GM10266 (cell line): ENCODE data around the gene SPINT1.

ENCODE experiments used
- DNase-seq: peaks from one replicate; pipeline ENCODE4 v3.0.0; 2012; ENCODE audit errors: extremely low spot score
- CTCF ChIP-seq: IDR thresholded peaks from 2 replicates; pipeline ENCODE4 v1.5.1; 2012; ENCODE audit warnings: mild to moderate bottlenecking, low read depth; ENCODE audit not compliant: control insufficient read depth, insufficient read depth; ENCODE audit errors: missing control alignments

The SPINT1 gene

GRCh38 chr15:40845511-40846284, 1.9 kb downstream of the SPINT1 start:
- no peak for DNase-seq
- no peak for TF ChIP-seq CTCF

GRCh38 chr15:40846841-40847222, 3.0 kb downstream of the SPINT1 start:
- DNase-seq = no peak
- no peak for TF ChIP-seq CTCF

- TF ChIP-seq CTCF = no peak
- DNase-seq = peak; percentile 78
Observed at GRCh38 chr15:40847223-40847961, 3.5 kb downstream of the SPINT1 start.

- no peak for DNase-seq
Observed at GRCh38 chr15:40850576-40851112, 6.8 kb downstream of the SPINT1 start.

GRCh38 chr15:40852529-40852928, 8.7 kb downstream of the SPINT1 start:
- DNase-seq = no peak
- TF ChIP-seq CTCF = no peak

More at GRCh38 chr15:40850576-40851112, 6.8 kb downstream of the SPINT1 start:
- no peak for TF ChIP-seq CTCF

- no peak for DNase-seq
- TF ChIP-seq CTCF = no peak
Observed at GRCh38 chr15:40853241-40853890, 9.5 kb downstream of the SPINT1 start.
